ENCODE results near the gene MET. TPM values are rescaled to one million over a fixed set of nuclear protein-coding genes. Genes with fewer than 3 reads are reported as not detected.
A peak's percentile ranks its signal among the peaks of the same experiment; 100 is the strongest.

MET gene
- total and polyA plus RNA-seq, 2 of the 13 experiments (the other 11 are each of a cell fraction or from before 2014, with no cell fraction given), result 21.8 to 31.5 TPM

GRCh38 chr7:116671681-116672595 is at the start of gene MET (continued):
- TF ChIP-seq RERE (CRISPR knock-in tag; IDR thresholded peaks at IDR 0.05; ENCODE audit: low read depth), result peak; percentile 23; the same call in 1 of the 2 replicates
- no peak for TF ChIP-seq EZH2 (conservative IDR thresholded peaks at IDR 0.05; ENCODE audit: low read depth, low read length)
- peak; percentile 84; the same call in 1 of the 2 replicates for TF ChIP-seq ZNF230 (CRISPR knock-in tag; IDR thresholded peaks at IDR 0.05)
- TF ChIP-seq SUZ12 (IDR thresholded peaks at IDR 0.05; ENCODE audit: low read depth, low read length), result no peak
- peak; percentile 79 for TF ChIP-seq ARID5B (CRISPR knock-in tag; IDR thresholded peaks at IDR 0.05)
- peak; percentile 45 for TF ChIP-seq E2F1 (CRISPR knock-in tag; IDR thresholded peaks at IDR 0.05)
- no peak for TF ChIP-seq IRF1 (CRISPR knock-in tag; IDR thresholded peaks at IDR 0.05; ENCODE audit: low read depth)
- no peak for TF ChIP-seq PAF1 (CRISPR knock-in tag; IDR thresholded peaks at IDR 0.05)
- TF ChIP-seq SMYD3 (CRISPR knock-in tag; IDR thresholded peaks at IDR 0.05), result peak; percentile 74
- peak; percentile 56 for TF ChIP-seq ETV5 (CRISPR knock-in tag; IDR thresholded peaks at IDR 0.05; ENCODE audit: borderline replicate concordance)
- TF ChIP-seq ZNF251 (CRISPR knock-in tag; IDR thresholded peaks at IDR 0.05), result no peak
- TF ChIP-seq IKZF1 (IDR thresholded peaks at IDR 0.05), result no peak
- peak; percentile 65; the same call in 1 of the 2 replicates for TF ChIP-seq HNRNPL (IDR thresholded peaks at IDR 0.05; ENCODE audit: low read depth, low read length)
- TF ChIP-seq RNF219 (CRISPR knock-in tag; IDR thresholded peaks at IDR 0.05), result no peak
- peak; percentile 49; the same call in 1 of the 2 replicates for TF ChIP-seq FOXO1 (CRISPR knock-in tag; IDR thresholded peaks at IDR 0.05)

All from HepG2 (cell line).